Cardiac fibroblast (primary cell): ENCODE data around the gene UVSSA.

Source experiments
- DNase-seq, 2 donors: peaks; one replicate each; pipeline versions ENCODE4 v3.0.0 to v3.0.0-alpha.2; 2010; ENCODE audit warnings: low read depth in 2 of 2
- H3K4me3 ChIP-seq, 2 donors: replicated peaks in 1 of 2; 1 replicate in 1 of 2; 2 replicates in 1 of 2; pipeline ENCODE4 v1.5.1; 2011; ENCODE audit warnings: low read depth in 2 of 2, low read length in 2 of 2, mild to moderate bottlenecking in 2 of 2, moderate library complexity in 1 of 2
- CTCF ChIP-seq: IDR thresholded peaks from one replicate; pipeline ENCODE4 v1.5.1; 2011; ENCODE audit warnings: low read depth, mild to moderate bottlenecking, low read length, inconsistent platforms

The UVSSA gene

DNA sequence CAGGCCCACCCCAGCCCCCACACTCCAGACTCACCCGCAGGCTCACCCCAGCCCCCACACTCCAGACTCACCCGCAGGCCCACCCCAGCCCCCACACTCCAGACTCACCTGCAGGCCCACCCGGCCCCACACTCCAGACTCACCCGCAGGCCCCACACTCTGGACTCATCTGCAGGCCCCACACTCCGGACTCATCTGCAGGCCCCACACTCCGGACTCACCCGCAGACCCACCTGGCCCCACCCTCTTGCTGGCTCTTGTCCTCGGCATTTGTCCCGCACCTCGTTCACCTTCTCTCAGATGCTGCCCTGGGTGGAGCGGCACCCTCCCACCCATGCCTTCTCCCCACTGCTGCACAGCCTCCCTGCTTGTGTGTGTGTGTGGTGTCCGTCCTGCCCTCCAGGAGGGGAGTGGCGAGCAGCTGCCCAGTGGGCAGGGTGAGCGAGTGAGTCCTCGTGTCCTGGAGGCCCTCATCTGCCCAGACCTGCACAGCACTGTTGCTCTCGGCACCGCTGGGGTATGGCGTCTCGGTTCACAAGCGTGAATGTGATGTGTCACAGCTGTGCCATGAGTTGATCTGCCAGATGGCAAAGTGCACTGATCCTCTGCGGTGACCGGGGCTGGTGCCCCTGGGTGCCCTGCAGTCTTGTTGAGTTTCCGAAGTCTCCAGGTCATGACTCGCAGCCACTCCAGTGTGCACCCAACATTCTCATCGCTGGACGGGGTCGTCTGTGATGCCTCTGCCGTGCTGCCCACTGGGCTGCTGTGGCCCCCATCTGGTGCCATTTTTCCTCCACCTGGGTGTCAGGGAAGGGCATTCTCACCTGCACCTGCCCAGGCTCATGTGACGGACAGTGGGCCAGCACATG lies 29.6 kb upstream of the UVSSA start:
- TF ChIP-seq CTCF: no peak
- H3K4me3 ChIP-seq: no peak overlapping the region
- DNase-seq: no peak

- no peak for TF ChIP-seq CTCF
These were observed 29.0 kb upstream of the UVSSA start for GRCh38 chr4:1318046-1318375.

DNA sequence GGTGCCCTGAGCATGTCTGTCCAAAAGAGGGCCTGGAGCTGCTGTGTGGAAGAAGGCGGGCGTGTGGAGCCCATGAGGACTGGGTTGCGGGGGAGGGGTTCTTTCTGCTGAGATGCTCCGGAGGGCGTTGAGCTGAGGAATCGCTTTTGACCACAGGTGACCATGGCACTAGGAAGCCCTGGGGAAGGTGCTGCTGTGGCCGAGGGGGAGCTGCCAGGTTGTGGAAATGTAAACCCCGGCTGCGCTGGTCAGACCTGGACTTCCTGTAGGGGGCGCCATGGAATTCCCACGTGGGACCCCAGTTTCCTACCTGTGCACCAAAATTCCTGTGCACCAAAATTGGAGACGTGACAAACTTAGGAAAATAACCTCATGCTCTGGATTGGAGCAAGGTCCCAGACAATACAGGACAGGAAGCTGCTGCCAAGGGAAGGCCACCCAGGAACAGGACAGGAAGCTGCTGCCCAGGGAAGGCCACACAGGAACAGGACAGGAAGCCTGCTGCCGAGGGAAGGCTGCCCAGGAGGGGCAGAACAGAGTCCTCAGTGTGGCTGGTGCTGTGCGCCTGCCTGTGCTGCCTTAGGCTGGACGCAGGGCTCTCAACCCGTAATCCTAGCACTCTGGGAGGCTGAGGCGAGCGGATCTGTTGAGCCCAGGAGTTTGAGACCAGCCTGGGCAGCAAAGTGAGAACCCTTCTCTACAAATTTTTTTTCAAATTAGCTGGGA lies 28.4 kb upstream of the UVSSA start:
- TF ChIP-seq CTCF: peak; percentile 40
- H3K4me3 ChIP-seq: no peak overlapping the region
- DNase-seq: no peak

More at GRCh38 chr4:1318046-1318375, 29.0 kb upstream of the UVSSA start:
- no peak overlapping the region for H3K4me3 ChIP-seq
- DNase-seq: no peak

DNA sequence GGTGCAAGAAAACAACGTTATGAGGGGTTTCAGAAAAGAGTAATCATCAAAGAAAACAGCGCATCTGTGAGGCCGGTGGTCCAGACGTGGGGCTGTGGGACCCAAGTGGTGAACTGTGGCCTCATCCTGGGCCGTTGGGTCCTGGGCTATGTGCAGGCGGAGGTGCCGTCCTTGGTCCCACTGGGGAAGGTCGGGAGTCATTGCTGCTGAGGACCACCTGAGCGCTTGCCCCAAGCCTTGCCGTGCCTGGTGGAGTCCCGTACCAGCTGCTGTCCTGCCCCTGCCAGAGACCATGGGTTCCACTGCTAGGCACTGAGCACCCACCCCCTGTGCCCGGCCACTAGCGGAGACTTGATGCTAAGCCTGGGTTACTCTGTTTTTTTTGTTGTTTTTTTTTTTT lies 25.5 kb upstream of the UVSSA start:
- no peak overlapping the region for H3K4me3 ChIP-seq
- DNase-seq: no peak
- no peak for TF ChIP-seq CTCF

- H3K4me3 ChIP-seq: no peak overlapping the region
- no peak for TF ChIP-seq CTCF
These were observed 24.9 kb upstream of the UVSSA start for GRCh38 chr4:1321946-1322650.

DNA sequence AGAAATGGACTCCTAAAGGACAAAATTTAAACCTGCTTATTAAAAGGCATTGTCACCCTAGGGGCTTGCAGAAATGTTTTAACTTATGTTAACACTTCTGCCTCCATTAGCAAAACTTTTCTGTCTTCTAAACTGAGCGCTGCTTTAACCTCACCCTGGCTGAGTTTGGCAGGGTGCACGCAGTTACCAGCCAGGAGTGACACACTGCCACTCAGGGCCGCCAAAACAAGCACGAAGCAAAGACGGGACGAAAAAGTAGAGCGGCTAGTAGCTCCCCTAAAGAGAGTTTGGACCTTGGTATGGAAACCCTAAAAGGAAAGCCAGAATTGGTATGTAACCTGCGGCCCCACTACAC lies 23.8 kb upstream of the UVSSA start:
- DNase-seq: no peak
- no peak overlapping the region for H3K4me3 ChIP-seq
- TF ChIP-seq CTCF: no peak

More at GRCh38 chr4:1321946-1322650, 24.9 kb upstream of the UVSSA start:
- no peak for DNase-seq
